ENCODE measurements around the gene CSNK1G2.

CSNK1G2 gene

DNA sequence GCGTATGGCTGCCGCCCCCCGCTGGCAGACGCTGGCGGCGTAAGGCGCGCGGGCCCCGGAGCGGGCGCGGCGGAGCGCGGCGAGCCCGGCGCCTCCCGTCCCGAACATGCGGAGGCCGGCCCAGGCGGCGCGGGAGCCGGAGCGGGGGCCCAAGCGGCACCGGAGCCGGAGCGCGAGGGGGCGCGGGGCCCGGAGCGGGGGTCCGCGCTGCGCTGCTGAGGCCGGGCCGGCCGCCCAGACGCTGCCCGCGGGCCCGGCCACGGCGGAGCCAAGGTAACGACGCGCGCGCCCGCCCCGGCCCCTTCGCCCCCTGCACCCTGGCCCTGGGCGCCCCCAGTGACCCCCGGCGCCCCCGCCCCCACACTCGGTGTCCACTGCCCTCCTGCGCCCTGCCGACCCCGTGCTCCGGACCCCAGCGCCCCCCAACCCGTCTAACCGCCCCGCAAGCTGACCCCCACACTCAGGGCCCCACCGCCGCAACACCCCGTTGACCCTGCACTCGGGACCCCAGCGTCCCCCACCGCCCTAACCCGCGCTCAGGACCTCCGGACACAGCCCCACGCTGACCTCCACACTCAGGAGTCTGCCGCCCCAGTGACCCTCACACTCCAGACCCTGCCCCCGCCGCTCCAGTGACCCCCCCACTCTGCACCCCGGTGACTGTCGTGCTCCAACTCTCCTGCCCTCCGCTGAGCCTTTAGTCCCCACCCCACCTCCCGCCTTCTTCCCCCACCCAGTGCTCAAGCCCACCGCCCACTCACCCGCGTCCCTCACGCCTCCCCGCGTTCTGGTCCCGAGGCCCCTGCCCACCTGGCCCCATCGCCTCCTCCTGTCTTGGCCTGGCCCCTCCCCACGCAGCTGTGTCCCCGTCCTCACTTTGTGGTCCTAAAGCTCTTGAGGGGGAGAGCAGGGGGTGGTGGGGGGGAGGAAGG, at the start of gene CSNK1G2:
Gene CSNK1G2 (plus strand): TSS at position 27 of the 932 bp plus-strand sequence. CDS start 28,601 bp downstream, outside the sequence.
- DNase-seq = no peak

DNA sequence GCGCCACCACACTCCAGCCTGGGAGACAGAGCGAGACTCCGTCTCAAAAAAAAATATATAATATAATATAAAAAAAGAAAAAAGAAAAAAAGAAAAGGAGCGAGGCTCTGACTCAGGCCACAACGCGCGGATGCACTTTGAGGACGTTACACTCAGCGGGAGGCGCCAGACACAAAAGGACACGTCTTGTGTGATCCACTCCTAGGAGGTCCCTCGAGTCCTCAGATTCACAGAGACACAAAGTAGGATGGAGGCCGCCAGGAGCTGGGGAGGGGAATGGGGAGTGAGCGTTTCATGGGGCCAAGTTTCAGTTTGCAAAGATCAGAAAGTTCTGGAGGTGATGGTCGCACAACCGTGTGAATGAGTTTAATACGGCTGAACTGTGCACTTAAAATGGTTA, 47.2 kb upstream of the CSNK1G2 start:
- no peak for DNase-seq

DNA sequence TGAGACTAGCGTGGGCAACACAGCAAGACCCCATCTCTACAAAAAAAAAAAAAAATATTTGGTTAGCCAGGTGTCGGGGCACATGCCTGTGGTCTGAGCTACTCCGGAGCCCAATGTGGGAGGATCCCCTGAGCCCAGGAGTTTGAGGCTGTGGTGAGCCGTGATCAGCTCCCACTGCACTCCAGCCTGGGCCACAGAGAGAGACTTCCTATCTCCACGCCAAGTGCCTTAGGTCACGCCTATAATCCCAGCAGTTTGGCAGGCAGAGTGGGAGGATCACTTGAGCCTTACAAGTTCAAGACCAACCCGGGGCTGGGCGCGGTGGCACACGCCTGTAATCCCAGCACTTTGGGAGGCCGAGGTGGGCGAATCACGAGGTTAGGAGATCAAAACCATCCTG, 44.5 kb upstream of the CSNK1G2 start:
- DNase-seq = peak; percentile 68

DNA sequence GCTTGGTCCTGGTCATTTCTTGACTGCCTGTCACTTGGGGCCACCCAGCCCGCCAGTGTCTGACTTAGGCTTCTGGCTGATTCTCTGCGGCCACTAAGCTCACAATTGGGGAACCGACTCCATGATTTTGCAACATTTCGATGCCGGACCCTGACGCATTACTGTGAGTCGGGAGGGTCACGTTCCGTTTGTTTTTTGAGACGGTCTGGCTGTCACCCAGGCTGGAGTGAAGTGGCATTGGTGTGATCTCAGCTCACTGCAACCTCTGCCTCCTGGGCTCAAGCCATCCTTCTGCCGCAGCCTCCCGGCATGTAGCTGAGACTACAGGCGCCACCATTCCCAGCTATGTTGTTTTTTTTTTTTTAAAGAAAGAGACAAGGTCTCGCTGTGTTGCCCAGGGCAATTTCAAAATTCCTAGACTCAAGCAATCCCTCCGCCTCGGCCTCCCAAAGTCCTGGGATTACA, 39.0 kb upstream of the CSNK1G2 start:
- DNase-seq = no peak

DNA sequence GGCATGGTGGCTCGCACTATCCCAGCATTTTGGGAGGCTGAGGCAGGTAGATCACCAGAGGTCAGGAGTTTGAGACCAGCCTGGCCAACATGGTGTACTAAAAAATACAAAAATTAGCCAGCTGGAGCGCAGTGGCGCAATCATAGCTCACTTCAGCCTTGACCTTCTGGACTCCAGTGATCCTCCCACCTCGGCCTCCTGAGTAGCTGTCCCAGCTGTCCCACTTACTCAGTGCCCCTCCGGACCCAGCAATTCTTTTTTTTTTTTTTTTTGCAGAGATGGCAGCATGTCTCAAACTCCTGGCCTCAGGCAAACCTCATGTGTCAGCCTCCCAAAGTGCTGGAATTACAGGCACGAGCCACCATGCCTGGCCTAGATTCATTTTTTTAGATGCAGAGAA, 38.0 kb upstream of the CSNK1G2 start:
- DNase-seq = no peak

DNA sequence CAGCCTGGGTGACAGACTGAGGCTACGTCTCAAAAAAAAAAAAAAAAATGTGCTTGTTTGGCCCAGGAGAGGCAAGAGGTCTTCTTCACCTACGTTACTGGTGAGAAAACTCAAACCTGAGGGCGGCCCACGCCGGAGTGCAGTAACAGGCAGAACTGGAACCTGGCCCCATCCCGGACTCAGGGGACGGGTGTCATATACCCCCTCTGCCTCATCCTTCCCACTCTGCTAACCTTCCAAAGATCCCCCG, 36.2 kb upstream of the CSNK1G2 start:
- no peak for DNase-seq

DNA sequence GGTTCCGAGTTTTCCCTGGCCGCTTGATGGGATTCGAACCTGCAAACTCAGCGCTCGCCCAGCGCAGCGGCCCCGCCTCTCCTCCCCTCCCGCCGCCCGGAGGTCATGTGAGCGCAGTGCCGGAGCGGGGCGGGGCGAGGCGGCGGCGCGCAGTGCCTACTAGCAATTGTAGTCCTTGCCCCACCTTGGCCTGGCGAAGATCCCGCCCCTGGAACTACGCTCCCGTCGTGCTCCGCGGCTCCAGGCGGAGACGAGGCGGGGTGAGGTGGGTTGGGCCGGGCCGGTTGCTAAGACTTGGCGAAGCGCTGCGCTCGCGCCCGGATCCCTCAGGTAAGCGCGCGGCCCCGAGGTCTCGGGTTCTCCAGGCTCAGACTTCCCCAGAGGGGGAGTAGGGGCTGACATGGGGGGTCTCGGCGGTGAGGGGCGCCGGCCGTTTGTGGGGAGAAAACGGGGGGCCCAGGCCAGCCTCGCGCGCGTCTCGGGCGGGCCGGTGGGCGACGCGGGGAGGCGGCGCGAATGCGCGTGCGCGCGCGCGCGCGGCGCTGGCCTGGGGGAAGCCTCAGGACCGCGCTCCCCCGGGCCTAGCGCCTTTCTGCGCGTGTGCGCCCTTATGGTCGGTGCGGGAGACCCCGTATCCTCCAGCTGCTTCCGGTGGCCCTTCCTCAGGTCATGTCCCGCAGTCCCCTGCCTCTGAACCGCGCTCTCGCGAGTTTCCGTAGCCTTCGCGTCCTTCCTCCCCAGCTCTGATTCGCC, 35.7 kb upstream of the CSNK1G2 start, which contains the start of the genes ADAT3 and SCAMP4:
Gene ADAT3 (plus strand): TSS at position 290 of the 753 bp plus-strand sequence. CDS start 6,649 bp downstream, outside the sequence.
Gene SCAMP4 (plus strand): TSS at position 290 of the 753 bp plus-strand sequence. CDS start 9,621 bp downstream, outside the sequence.
- peak; percentile 98 for DNase-seq

DNA sequence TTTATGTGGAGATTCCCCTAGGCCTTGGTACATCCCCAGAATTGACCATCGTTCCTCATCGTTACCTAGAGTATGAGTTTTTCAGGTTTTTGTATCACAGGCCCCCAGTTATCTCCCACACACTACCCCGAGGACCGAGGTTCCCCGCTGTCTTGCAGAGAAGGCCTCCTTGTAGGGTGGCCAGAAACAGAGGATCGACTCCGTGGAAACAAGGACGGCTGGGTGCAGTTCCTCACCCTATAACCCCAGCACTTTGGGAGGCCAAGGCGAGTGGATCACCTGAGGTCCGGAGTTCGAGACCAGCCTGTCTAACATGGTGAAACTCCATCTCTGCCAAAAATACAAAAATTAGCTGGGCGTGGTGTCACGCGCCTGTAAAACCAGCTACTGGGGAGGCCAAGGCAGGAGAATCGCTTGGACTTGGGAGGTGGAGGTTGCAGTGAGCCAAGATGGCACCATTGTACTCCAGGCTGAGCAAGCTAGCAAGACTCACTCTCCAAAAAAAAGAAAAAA, 35.1 kb upstream of the CSNK1G2 start:
- DNase-seq = no peak

DNA sequence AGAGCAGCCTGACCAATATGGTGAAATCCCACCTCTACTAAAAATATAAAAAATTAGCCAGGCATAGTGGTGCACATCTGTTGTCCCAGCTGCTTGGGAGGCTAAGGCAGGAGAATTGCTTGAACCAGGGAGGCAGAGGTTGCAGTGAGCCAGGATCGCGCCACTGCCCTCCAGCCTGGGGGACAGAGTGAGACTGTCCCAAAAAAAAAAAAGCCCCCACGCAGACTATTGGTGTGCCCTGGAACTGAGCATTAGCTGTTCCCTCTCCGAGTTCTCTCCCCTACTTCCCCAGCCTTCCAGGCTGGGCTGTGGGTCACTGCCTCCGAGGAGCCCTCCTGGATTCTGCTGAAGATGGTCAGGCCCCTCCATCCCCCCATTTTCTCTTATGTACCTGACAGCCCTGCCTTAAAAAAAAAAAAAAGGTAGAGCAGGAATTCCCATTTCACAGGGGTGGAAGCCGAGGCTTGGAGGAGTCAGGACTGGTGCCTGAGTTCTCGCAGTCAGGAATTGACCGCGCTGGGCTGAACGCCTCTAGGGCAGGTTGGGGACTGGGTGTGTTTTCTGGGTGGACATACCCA, 33.9 kb upstream of the CSNK1G2 start:
- no peak for DNase-seq

DNA sequence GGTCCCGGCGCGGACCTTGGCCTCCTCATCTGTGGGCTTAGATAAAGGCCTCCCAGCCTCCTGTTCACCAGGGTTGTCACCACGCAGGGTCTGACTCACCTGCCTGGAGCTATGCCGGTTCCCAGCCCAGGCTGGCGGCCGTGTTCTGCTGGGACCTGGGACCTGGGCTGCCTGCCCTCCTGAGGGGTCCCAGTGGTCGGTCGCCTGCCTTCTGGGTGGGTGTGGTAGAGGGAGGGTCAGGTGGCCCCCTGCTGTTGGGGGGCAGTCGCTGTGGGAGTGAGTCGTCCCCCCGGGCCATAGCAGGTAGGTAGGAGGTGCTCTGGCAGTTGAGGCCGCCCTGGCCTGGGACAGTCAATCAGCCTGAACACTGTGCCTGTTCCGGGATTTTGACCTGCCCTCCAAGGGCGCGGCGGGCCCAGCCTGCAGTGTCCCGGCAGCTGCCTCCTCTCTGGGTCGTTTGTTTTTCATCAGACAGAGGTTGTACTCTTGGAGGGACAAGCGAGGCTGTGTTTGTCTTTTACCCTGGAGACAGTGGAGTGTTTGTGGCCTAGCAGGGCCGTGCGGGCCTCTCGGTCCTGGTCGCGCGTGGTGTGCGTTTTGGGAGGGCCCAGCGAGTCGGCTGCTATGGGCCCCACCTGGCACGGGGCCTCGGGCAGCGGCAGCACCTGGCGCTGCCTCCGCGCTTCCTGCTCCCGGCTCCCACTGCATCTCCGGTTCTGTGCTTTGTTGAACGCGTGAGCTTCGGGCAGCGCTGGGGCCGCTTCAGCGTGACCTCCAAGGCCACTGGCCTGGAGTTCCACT, 33.2 kb upstream of the CSNK1G2 start:
- no peak for DNase-seq

DNA sequence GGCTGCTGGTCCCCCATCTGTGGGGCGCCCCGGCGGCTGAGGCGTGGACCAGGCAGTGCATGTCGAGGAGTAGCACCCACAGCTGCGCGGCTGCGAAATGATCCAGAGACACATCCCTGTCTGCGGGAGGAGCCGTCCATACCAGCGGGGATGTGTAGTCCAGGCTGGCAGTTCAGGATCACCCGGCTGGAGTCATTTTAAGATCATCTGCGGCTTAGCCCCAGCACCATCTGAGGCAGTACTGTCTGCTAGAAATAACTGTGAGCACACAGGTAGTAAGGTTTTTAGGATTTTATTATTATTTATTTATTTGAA, 32.7 kb upstream of the CSNK1G2 start:
- no peak for DNase-seq

DNA sequence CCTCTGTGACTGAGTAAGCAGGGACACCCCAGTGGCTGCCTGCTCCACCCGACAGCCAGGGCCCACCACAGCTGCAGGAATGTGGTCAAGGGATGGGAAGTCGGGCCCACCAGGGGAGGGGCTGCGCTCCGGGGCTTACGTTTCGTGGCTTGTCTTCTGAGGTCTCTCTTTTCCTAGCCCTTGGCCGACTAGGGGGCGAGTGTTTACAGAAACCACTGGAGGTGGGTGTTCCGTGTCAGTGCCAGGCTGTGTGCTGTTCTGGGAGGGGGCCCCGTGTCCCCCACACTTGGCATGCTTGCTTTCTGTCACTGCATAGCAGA, 31.3 kb upstream of the CSNK1G2 start:
- no peak for DNase-seq

DNA sequence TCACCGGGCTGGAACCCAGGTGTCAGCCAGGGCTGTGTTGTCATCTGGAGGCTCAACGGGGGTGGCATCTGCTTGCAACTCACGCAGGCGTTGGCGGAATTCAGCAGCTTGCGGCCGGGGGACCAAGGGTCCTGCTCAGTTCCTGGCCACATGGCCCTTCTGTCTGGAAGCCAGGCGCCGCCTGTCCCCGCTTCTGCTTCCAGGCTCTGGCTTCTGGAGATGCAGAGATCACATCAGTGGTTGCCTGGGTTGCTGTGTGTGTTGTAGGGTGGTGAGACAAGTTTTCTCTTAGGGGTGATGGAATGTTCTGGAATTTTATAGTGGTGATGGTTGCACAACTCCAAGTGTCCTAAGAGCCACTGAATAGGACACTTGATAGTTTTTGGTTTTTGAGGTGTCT, 30.8 kb upstream of the CSNK1G2 start:
- no peak for DNase-seq

DNA sequence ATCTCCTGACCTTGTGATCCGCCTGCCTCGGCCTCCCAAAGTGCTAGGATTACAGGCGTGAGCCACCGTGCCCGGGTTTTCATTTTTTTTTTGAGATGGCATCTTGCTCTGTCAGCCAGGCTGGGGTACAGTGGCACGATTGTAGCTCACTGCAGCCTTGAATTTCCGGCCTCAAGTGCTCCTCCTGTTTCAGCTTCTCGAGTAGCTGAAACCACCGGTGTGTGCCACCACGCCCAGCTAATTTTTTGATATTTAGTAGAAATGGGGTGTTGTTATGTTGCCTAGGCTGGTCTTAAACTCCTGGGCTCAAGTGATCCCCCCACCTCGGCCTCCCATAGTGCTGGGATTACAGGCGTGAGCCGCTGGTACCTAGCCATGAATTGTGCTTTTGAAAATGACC, 29.9 kb upstream of the CSNK1G2 start:
- no peak for DNase-seq

DNA sequence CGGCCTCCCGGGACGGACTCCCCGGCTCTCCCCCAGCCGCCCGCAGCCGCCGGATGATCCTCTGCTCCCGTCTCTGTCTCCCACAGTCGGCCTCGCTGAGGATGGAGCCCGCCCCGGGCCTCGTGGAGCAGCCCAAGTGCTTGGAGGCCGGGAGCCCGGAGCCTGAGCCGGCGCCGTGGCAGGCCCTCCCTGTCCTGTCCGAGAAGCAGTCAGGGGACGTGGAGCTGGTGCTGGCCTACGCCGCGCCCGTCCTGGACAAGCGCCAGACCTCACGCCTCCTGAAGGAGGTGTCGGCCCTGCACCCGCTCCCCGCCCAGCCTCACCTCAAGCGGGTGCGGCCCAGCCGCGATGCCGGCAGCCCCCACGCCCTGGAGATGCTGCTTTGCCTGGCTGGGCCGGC, 29.0 kb upstream of the CSNK1G2 start:
- no peak for DNase-seq

DNA sequence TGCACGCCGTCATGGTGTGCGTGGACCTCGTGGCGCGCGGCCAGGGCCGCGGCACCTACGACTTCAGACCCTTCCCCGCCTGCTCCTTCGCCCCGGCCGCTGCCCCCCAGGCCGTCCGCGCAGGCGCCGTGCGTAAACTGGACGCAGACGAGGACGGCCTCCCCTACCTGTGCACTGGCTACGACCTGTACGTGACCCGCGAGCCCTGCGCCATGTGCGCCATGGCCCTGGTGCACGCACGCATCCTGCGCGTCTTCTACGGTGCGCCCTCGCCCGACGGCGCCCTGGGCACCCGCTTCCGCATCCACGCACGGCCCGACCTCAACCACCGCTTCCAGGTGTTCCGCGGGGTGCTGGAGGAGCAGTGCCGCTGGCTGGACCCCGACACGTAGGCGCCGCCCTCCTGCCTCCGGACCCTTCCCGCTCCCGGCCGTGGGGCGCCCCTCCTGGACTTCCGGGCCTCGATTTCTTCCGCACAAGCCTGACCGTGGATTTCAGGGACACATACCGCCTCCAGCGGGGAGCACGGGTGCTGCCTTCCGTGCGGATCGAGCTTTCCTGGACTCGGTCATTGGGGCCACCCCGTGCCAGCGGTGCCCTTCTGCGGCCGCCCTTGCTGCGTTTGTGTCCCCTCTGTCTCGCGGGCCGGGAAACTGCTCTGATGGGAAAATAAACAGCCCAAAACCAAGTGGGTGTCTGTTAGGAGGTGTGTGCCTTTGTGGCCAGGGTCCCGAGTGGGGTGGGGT, 28.0 kb upstream of the CSNK1G2 start:
- no peak for DNase-seq

DNA sequence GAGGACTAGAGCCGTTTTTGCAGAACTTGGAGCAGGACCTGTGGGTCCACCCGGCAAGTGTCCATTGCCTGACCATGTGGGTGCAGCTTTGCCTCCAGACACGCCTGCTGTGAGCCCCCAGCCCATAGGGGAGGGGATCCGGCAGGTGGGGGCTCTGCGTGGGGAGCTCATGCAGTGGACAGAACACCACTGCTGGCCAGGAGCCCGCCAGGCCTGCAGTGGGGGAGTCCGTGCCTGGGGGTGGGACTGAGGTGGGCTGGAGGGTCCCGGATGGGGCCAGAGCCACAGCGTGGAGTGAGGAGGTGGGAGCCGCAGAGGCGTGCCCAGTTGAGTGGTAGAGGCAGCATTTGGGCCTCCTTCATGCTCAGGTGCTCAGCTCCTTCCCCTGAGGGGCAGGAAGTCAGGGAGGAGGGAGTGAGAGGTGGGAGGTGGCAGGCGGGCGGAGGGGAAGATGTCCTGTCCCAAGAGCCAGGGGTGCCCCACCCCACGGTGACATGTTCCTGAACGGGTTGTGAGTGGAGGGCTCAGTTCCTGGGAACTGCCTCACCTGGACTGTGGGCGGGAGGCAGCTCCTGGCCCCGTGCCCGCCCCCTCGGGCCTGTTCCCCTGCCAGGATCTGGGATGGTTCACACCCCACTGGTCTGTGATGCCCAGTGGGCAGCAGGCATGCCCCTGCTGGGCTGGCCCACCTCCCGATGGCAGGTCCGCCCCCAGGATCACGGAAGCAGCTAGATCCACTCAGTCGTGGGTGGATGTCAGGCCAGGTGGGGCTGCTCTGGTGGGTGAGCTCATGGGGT, 27.0 kb upstream of the CSNK1G2 start:
- no peak for DNase-seq

DNA sequence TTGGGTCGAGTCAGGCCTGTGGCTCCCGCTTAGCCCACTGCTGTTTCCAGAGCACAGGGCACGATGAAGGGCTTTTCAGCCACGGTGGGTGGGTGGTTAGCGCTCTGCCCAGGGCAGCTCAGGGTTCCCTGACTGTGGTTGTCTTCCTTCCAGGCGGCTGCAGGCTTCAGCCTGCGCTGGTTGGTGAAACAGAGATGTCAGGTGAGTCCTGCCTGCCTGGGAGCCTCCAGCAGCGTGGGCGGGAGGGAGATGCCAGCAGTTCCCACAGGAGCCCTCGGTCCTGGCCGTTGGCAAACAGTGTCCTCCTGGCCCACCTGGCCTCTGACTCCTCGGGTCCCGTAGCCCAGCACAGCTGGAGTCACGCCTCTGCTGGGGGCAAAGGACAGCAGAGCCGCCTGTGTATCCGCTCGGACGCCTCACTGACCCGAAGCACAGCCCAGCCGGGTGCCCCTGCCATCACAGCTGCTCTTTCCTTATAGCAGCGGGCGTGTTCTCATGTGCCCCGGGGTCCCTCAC, 26.1 kb upstream of the CSNK1G2 start:
- DNase-seq = no peak

DNA sequence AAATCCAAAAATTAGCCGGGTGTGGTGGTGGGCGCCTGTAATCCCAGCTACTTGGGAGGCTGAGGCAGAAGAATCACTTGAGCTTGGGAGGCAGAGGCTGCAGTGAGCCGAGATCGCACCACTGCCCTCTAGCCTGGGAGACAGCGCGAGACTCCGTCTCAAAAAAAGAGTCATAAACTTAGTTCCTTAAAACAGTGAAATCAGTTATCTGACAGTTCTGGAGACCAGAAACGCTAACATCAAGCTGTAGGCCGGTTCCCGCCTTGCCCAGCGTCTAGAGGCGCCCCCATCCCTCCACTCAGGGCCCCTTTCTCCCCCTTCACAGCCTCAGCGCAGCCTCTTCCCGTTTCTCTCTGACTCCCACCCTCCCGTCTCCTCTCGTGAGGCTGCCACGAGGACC, 23.8 kb upstream of the CSNK1G2 start:
- no peak for DNase-seq

DNA sequence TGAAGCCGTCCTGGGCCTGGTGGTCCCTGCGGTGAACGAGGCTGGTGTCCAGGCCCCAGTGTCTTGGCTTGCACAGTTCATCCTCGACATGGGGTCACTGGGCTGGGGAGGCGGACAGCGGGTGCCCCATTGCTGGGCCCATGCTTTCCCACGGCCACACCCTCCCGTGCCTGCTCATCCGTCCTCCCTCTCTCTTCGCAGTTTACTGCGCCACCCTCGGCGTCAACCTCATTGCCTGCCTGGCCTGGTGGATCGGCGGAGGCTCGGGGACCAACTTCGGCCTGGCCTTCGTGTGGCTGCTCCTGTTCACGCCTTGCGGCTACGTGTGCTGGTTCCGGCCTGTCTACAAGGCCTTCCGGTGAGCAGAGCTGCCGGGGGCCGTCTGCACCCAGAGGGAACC, 23.0 kb upstream of the CSNK1G2 start:
- no peak for DNase-seq

DNA sequence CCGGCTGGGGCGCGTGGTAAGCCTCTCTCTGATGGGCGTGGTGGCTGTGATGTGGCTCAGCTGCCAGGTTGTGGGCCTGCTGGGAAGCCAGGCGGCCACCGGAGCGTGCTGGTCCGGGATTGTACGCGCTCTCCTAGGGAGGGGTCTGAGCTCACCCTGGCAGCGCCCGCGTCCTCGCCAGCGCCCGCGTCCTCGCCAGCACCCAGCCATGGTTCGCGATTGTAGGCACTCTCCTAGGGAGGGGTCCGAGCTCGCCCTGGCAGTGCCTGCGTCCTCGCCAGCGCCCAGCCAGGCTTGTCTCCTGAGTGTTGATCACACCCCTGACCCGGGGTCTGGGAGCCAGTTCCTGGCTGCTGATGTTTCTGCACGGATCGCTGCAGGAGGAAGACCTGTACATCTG, 22.0 kb upstream of the CSNK1G2 start:
- DNase-seq = no peak
